Prostate gland (tissue), 2 donors: ENCODE data around the gene KIF21B.

Experiments
- POLR2A ChIP-seq: fragments of 450-650 bp; IDR thresholded peaks from one replicate; pipeline ENCODE4 v1.6.1; 2016; ENCODE audit warnings: antibody characterized with exemption, mild to moderate bottlenecking
- POLR2AphosphoS5 ChIP-seq: sonication (generic); formaldehyde crosslinking; IDR thresholded peaks from one replicate; pipeline ENCODE4 v1.6.1; 2017; ENCODE audit warnings: antibody characterized with exemption
- TF ChIP-seq, protein P1 (sequence below), 4 experiments: fragments of 200-600 bp in 2 of 4; fragments of 450-650 bp in 2 of 4; sonication (generic) in 2 of 4; IDR thresholded peaks; 1 replicate in 3 of 4; 2 replicates in 1 of 4; pipeline ENCODE4 v1.5.1; 2016 to 2019; ENCODE audit warnings: antibody characterized with exemption in 4 of 4, mild to moderate bottlenecking in 2 of 4, moderate library complexity in 2 of 4

DNA sequence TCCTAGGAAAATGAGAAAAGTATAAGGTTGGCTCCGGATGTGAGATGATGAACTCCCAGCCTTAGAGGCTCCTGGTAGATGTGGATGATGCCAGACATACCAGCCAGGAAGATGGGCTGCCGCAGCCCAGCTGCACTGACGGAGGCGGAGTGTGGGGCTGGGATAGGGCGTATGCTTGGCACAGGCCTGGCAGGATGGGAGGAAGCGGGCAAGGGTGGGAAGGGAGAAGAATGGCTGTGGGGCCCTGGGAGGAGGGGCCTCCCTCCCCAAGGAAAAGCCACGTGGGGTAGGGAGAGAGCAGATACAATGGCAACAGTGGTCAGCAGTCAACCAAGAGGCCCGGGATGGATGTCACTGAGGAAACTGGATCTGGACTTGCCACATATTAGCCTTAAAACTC lies 41.3 kb upstream of the KIF21B start:
- TF ChIP-seq, protein P1, sequence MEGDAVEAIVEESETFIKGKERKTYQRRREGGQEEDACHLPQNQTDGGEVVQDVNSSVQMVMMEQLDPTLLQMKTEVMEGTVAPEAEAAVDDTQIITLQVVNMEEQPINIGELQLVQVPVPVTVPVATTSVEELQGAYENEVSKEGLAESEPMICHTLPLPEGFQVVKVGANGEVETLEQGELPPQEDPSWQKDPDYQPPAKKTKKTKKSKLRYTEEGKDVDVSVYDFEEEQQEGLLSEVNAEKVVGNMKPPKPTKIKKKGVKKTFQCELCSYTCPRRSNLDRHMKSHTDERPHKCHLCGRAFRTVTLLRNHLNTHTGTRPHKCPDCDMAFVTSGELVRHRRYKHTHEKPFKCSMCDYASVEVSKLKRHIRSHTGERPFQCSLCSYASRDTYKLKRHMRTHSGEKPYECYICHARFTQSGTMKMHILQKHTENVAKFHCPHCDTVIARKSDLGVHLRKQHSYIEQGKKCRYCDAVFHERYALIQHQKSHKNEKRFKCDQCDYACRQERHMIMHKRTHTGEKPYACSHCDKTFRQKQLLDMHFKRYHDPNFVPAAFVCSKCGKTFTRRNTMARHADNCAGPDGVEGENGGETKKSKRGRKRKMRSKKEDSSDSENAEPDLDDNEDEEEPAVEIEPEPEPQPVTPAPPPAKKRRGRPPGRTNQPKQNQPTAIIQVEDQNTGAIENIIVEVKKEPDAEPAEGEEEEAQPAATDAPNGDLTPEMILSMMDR (IDR thresholded peaks at IDR 0.05), result no peak
- TF ChIP-seq POLR2AphosphoS5 (no peak), POLR2A (no peak)
